ENCODE data around the gene ALKBH1. TPM values are rescaled to one million over a fixed set of nuclear protein-coding genes. Genes with fewer than 3 reads are reported as not detected.
A peak's percentile ranks its signal among the peaks of the same experiment; 100 is the strongest.
"Not testable (repeated sequence)": the region's sequence is repeated elsewhere in the genome, so short reads cannot be mapped to it uniquely, and the experiment has no call there.

ALKBH1 gene
- polyA plus RNA-seq (ENCODE audit: insufficient read length) = 13.3 TPM

- peak; percentile 91 for DNase-seq
Observed at GRCh38 chr14:77707724-77708408, at the start of gene ALKBH1, which contains the start of gene SLIRP. Gene ALKBH1 (minus strand): TSS chr14:77708023. CDS start chr14:77708004, 19 bp downstream. Gene SLIRP (plus strand): TSS chr14:77708103. CDS start chr14:77708112, 9 bp downstream.

DNA sequence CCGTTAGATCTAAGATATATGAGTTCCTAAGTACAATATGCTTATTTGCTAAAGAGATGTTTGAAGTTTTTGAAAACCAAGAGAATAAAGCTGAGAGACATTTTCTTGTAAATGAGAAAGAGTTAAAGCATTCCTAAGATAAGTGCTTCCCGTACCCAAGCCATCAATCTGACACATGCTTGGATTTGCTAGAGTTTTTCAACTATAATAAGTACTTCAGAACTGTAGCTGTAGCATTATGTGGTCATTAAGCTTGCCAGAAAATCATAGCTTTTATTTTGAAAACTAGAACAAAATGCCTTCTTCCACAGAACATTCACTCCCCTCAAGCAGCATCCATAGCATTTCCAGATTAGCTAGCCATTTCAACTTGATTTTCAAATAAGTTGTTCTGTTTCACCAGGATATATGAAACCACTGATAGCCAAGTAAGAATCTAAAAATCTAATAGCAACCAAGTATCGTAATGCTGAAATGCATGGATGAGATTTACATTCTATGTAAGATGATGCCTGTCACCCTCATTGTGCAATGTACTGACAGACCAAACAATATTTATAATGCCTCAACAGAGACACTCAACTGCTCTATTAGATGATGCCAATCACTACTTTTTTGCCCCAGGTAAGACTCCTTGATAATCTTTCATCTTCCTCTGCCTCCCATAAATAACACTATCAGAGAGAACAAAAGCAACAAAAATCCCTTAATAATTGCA, 45.1 kb upstream of the ALKBH1 start:
- no peak for DNase-seq

GRCh38 chr14:77752266-77752665, 44.4 kb upstream of the ALKBH1 start:
- no peak for DNase-seq

GRCh38 chr14:77747425-77747824, 39.6 kb upstream of the ALKBH1 start:
- DNase-seq = not testable (repeated sequence)

- no peak for DNase-seq
Observed at GRCh38 chr14:77746064-77746702, 38.4 kb upstream of the ALKBH1 start.

GRCh38 chr14:77741438-77741837, 33.6 kb upstream of the ALKBH1 start:
- no peak for DNase-seq

DNA sequence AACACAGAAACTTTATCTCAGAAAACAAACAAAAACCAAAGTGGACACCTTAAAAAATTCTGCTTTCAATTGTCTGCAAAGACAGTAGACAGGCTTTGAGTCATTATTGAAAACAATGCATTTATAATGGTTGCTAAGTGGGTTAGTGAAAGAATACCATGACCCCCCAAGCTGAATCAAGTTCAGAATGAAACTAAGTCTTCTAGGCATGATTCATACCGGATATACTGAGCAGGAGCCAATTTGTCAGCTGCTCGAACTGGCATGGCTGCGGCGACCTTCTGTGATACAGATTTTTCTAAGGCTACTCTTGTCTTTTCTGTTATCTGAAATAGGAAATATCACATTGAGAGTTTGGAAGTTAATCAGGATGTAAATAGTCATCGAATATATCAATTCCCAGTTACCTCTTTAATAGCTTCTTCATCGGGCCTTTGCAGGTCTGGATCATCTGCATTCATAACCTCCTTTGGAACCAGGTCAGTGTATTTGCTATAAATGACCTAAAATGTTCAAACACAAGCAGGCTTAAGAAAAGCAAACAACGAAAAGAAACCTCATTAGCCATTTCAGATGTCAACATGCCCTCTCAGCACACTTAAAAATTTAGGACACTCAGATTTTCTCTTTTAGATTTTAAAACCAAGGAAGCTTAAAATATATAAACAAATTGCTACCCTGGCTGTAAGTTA, 30.9 kb upstream of the ALKBH1 start:
- no peak for DNase-seq

GRCh38 chr14:77730976-77731497, 23.2 kb upstream of the ALKBH1 start:
- DNase-seq = no peak

GRCh38 chr14:77722301-77722700, 14.5 kb upstream of the ALKBH1 start:
- DNase-seq = no peak

DNA sequence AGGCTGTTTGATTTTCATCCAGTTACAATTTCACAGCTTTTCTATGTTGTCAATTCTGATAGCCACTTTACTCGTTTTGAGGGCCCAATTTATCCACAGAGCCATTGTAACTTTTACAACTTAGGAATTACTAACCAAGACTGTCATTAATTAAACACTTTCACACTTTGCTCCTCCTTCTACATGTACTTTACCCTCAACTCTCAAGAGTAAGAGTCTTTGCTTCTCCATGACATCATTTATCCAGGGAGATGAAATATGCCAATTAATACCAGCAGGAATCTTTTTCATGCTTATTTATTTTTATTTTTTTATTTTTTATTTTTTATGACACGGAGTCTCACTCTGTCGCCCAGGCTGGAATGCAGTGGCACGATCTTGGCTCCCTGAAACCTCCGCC, 13.6 kb upstream of the ALKBH1 start:
- DNase-seq = no peak

- no peak for DNase-seq
Observed at GRCh38 chr14:77717608-77718305, 9.9 kb upstream of the ALKBH1 start.

- DNase-seq = no peak
Observed at GRCh38 chr14:77714926-77715325, 7.1 kb upstream of the ALKBH1 start.

- DNase-seq = no peak
Observed at GRCh38 chr14:77710364-77710763, 2.5 kb upstream of the ALKBH1 start.

DNA sequence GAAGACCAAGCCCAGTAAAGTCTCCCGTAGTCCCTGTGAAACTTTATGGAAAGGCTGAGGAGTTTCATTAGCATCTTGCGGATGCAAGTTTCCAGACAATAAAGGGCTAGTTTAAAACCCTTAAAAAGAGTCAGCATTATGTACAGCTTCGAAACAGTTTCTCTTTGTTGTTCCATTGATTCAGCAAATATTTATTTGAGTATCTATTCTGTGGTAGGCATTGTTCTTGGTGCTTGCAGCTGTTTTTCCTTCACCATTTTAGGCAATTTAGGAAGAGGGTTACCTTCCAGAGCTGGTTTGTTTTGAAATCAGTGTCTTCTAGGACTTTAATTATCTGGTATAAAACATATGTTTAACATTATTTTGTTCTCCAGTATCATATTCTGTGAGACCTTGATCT, 1.6 kb upstream of the ALKBH1 start:
- DNase-seq = no peak

GRCh38 chr14:77708749-77709148, 926 bp upstream of the ALKBH1 start:
- DNase-seq = no peak

- peak; percentile 23 for DNase-seq
Observed at GRCh38 chr14:77707355-77707723, 484 bp downstream of the ALKBH1 start.

- no peak for DNase-seq
Observed at GRCh38 chr14:77691259-77691658, 16.6 kb downstream of the ALKBH1 start.

GRCh38 chr14:77682158-77682553, 25.7 kb downstream of the ALKBH1 start:
- DNase-seq = no peak

DNA sequence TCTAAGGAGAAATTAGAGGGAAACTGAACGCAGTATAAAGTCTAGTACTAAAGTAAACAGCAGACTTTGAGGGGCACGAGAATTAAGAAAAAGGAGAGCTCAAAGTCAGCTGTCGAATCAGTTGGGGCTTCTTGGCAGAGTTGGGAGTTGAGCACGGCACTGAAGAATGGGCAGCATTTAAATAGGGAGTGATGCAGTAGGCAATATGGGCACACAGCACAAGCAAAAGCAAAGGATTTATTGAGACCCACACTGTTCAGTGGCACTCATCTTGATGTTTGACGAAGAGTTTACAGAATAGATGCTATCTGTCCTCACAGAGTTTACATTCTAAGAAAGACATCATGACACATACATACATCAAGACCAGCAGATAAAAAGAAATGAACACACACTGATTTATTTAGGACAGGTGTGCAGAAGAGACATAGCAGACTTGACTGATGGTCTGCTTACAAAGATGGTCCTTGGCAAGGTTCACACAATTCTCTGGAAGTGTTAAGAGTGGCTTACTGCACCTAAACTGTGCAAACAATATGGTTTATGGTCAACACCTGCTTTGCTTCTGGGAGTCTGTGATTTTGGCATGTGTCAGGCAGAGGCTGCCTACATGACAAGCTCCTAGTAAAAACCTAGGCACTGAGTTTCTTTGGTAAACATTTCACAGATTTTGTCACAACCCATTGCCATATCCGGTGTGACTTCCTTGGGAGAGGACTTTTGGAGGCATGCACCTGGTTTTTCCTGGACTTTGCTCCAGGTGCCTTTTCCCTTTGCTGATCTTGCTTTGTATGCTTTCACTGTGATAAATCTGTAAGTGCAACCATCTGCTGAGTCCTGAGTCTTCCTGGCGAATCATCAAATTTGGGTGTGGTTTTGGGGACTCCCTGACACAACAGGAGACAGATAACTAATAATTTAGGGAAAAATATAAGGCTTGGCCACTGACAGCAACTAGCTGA, 26.3 kb downstream of the ALKBH1 start:
- DNase-seq = no peak

DNA sequence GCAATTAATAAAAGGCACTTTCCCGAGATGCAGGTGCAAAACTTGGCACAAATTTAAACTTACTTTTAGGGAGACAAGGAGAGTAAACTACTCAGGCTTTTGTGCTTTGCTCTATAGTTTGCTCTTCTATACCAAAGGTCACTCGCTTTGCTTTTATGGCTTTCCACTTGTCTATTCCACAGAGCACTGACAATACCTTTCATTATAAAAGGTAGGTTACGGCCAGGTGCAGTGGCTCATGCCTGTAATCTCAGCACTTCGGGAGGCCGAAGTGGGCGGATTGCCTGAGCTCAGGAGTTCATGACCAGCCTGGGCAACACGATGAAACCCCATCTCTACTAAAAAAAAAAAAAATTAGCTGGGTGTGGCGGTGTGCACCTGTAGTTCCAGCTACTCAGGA, 32.9 kb downstream of the ALKBH1 start:
- no peak for DNase-seq

- no peak for DNase-seq
Observed at GRCh38 chr14:77673193-77673592, 34.6 kb downstream of the ALKBH1 start.

All from hindlimb muscle (tissue), 1 donor.